GM18951 (cell line): Measurements from ENCODE around the gene RAB11FIP3.

ENCODE experiments used
- POLR2A ChIP-seq: IDR thresholded peaks from 4 replicates; pipeline ENCODE4 v1.6.1; 2011; ENCODE audit warnings: mild to moderate bottlenecking; ENCODE audit not compliant: insufficient read length, insufficient read depth; ENCODE audit errors: extremely low read depth
- in situ Hi-C: fragments of 300-500 bp; cut with MboI; formaldehyde crosslinking; loops from one replicate; pipeline ENCODE4 v1.12.0; 2022; ENCODE audit warnings: low sequenced_read_pairs, mixed read lengths, inconsistent platforms; ENCODE audit not compliant: unreplicated experiment

The RAB11FIP3 gene

GRCh38 chr16:564690-565418, 139.4 kb downstream of the RAB11FIP3 start:
- no peak for TF ChIP-seq POLR2A

GRCh38 chr16:565419-566330, 140.2 kb downstream of the RAB11FIP3 start:
- TF ChIP-seq POLR2A: no peak
- in situ Hi-C loops: no loop called here

More at GRCh38 chr16:564690-565418, 139.4 kb downstream of the RAB11FIP3 start:
- in situ Hi-C loops: no loop called here

- peak; percentile 56 for TF ChIP-seq POLR2A
- in situ Hi-C loops: no loop called here
Measured at GRCh38 chr16:566475-567372, 141.3 kb downstream of the RAB11FIP3 start, which contains the start of gene NHLRC4. Gene NHLRC4, plus strand, starts transcription at chr16:567005. Its CDS starts 1,043 bp downstream, at chr16:568048.

- in situ Hi-C loops: no loop called here
- no peak for TF ChIP-seq POLR2A
Measured at GRCh38 chr16:567373-568256, 142.2 kb downstream of the RAB11FIP3 start.

- in situ Hi-C loops: no loop called here
Measured at GRCh38 chr16:568401-569258, 143.2 kb downstream of the RAB11FIP3 start.

GRCh38 chr16:569445-570254, 144.2 kb downstream of the RAB11FIP3 start, which contains the start of gene PIGQ:
Gene PIGQ, plus strand, starts transcription at chr16:569968. Its CDS starts 4,107 bp downstream, at chr16:574075.
- in situ Hi-C loops: no loop called here

More at GRCh38 chr16:568401-569258, 143.2 kb downstream of the RAB11FIP3 start:
- no peak for TF ChIP-seq POLR2A

More at GRCh38 chr16:569445-570254, 144.2 kb downstream of the RAB11FIP3 start, which contains the start of gene PIGQ:
- TF ChIP-seq POLR2A: peak; percentile 60
